OCI-LY3 (cell line): ENCODE data around the gene APOM.

Source experiments
- H2AFZ ChIP-seq: fragments of 200-600, 300-600 bp; shearing (Covaris generic); 2 replicates; pipeline ENCODE4 v1.6.0; 2014; ENCODE audit warnings: antibody characterized with exemption, low read depth, low read length
- H3K27ac ChIP-seq: fragments of 200-600, 300-600 bp; sonication (generic); 2 replicates; pipeline ENCODE4 v1.5.1; 2014; ENCODE audit warnings: mild to moderate bottlenecking, low read length, moderate library complexity, mixed read lengths
- H3K27me3 ChIP-seq: fragments of 200-600, 300-600 bp; sonication (generic); 2 replicates; pipeline ENCODE4 v1.6.1; 2014; ENCODE audit warnings: low read depth, low read length, mixed read lengths
- H3K36me3 ChIP-seq: fragments of 200-600, 300-600 bp; sonication (generic); replicated peaks from 2 replicates; pipeline ENCODE3; 2014; ENCODE audit warnings: low read depth, low read length, mixed read lengths
- H3K4me1 ChIP-seq: fragments of 300-600, 200-600 bp; sonication (generic); 2 replicates; pipeline ENCODE4 v1.6.1; 2014; ENCODE audit warnings: low read length, mixed read lengths
- H3K4me2 ChIP-seq: fragments of 200-600, 300-600 bp; sonication (generic); 2 replicates; pipeline ENCODE4 v1.6.1; 2014; ENCODE audit warnings: low read length, mixed read lengths
- H3K4me3 ChIP-seq: fragments of 300-600, 200-600 bp; sonication (generic); 2 replicates; pipeline ENCODE4 v1.5.1; 2014; ENCODE audit warnings: antibody characterized with exemption, mild to moderate bottlenecking, low read length, moderate library complexity
- H3K79me2 ChIP-seq: fragments of 300-600, 200-600 bp; shearing (Covaris generic); 2 replicates; pipeline ENCODE4 v1.6.1; 2014; ENCODE audit warnings: mild to moderate bottlenecking, low read length, mixed read lengths
- H3K9ac ChIP-seq: fragments of 300-600, 200-600 bp; shearing (Covaris generic); 2 replicates; pipeline ENCODE4 v1.6.0; 2014; ENCODE audit warnings: mild to moderate bottlenecking, low read length, moderate library complexity
- H3K9me3 ChIP-seq: fragments of 200-600, 300-600 bp; shearing (Covaris generic); 2 replicates; pipeline ENCODE4 v1.6.1; 2014; ENCODE audit warnings: low read length, mixed read lengths; ENCODE audit not compliant: insufficient read depth
- H4K20me1 ChIP-seq: fragments of 200-600, 300-600 bp; sonication (generic); 2 replicates; pipeline ENCODE4 v1.6.1; 2016; ENCODE audit warnings: low read length, mixed read lengths; ENCODE audit not compliant: insufficient read depth
- CTCF ChIP-seq: fragments of 200-600, 300-600 bp; sonication (generic); IDR thresholded peaks from 2 replicates; pipeline ENCODE4 v1.5.1; 2014; ENCODE audit warnings: antibody characterized with exemption, low read length, low read depth
- EZH2phosphoT487 ChIP-seq: fragments of 200-600 bp; shearing (Covaris generic); IDR thresholded peaks from 2 replicates; pipeline ENCODE4 v1.6.1; 2018; ENCODE audit warnings: antibody characterized with exemption, mixed run types, low read depth

APOM gene

GRCh38 chr6:31631681-31632278 is 23.9 kb upstream of the APOM start:
- no peak overlapping the region for H3K9ac ChIP-seq
- peaks cover 40% of the 10 kb centered on the region for H3K36me3 ChIP-seq
- H3K4me2 ChIP-seq, result no peak overlapping the region
- no peaks in the 10 kb centered on the region for H3K9me3 ChIP-seq
- H3K79me2 ChIP-seq, result no peaks in the 10 kb centered on the region
- H3K27me3 ChIP-seq, result no peaks in the 10 kb centered on the region
- no peaks in the 10 kb centered on the region for H3K4me1 ChIP-seq
- H4K20me1 ChIP-seq, result no peaks in the 10 kb centered on the region
- TF ChIP-seq CTCF (no peak), EZH2phosphoT487 (no peak)
- H2AFZ ChIP-seq, result no peak overlapping the region
- H3K4me3 ChIP-seq, result no peak overlapping the region
- no peak overlapping the region for H3K27ac ChIP-seq

DNA sequence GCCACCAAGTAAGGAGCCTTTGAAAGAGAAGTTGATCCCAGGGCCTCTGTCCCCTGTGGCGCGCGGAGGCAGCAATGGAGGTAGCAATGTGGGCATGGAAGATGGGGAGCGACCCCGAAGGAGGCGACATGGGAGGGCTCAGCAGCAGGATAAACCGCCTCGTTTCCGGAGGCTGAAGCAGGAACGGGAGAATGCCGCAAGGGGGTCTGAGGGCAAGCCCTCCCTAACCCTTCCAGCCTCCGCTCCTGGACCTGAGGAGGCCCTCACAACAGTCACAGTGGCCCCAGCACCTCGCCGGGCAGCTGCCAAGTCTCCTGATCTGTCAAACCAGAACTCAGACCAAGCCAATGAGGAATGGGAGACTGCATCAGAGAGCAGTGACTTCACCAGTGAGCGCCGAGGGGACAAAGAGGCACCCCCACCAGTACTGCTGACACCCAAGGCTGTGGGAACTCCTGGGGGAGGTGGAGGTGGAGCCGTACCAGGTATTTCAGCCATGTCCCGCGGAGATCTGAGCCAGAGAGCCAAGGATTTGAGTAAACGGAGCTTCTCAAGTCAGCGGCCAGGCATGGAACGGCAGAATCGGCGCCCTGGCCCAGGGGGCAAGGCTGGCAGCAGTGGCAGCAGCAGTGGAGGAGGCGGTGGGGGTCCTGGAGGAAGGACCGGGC is 23.3 kb upstream of the APOM start:
- Histone ChIP-seq H3K4me1 (no peaks in the 10 kb centered on the region), H4K20me1 (no peaks in the 10 kb centered on the region), H3K4me2 (no peak overlapping the region), H3K9ac (no peak overlapping the region), H3K4me3 (no peak overlapping the region), H3K9me3 (no peaks in the 10 kb centered on the region), H2AFZ (no peak overlapping the region), H3K36me3 (peaks cover 36% of the 10 kb centered on the region), H3K27ac (no peak overlapping the region), H3K79me2 (no peaks in the 10 kb centered on the region), H3K27me3 (no peaks in the 10 kb centered on the region)
- TF ChIP-seq CTCF (no peak), EZH2phosphoT487 (no peak)

- no peak overlapping the region for H2AFZ ChIP-seq
- no peaks in the 10 kb centered on the region for H3K27me3 ChIP-seq
- H3K4me1 ChIP-seq, result no peaks in the 10 kb centered on the region
- no peaks in the 10 kb centered on the region for H3K9me3 ChIP-seq
- no peaks in the 10 kb centered on the region for H3K79me2 ChIP-seq
- no peak overlapping the region for H3K4me3 ChIP-seq
- no peak overlapping the region for H3K9ac ChIP-seq
- H3K36me3 ChIP-seq, result peaks cover 37% of the 10 kb centered on the region
- TF ChIP-seq EZH2phosphoT487, result no peak
- TF ChIP-seq CTCF, result no peak
- no peak overlapping the region for H3K27ac ChIP-seq
- H3K4me2 ChIP-seq, result no peak overlapping the region
- no peaks in the 10 kb centered on the region for H4K20me1 ChIP-seq
Measured at GRCh38 chr6:31633447-31633846, 22.2 kb upstream of the APOM start.

DNA sequence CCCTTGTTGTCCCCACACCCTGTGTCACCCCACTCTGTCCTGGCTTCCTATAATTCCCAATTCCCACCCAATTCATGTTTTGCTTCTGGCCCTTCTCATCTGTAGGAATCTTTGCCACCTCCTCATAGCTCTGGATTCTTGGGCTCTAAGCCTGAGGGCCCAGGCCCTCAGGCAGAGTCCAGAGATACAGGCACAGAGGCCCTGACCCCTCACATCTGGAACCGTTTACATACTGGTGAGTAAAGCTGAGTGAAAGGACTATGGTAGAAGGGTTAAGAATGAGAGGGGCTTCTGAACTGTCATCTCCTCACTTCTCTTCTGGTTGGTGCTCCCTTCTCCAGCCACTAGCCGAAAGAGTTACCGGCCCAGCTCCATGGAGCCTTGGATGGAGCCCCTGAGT is 21.6 kb upstream of the APOM start:
- Histone ChIP-seq H3K4me1 (no peaks in the 10 kb centered on the region), H3K4me3 (no peak overlapping the region), H3K27me3 (no peaks in the 10 kb centered on the region), H3K4me2 (no peak overlapping the region), H4K20me1 (no peaks in the 10 kb centered on the region), H2AFZ (no peak overlapping the region), H3K27ac (no peak overlapping the region), H3K79me2 (no peaks in the 10 kb centered on the region), H3K9me3 (no peaks in the 10 kb centered on the region), H3K9ac (no peak overlapping the region), H3K36me3 (peaks cover 32% of the 10 kb centered on the region)
- TF ChIP-seq CTCF (no peak), EZH2phosphoT487 (no peak)
